Upper lobe of left lung (tissue), 6 donors: ENCODE data around the gene TFB2M. TPM values are rescaled to one million over a fixed set of nuclear protein-coding genes. Genes with fewer than 3 reads are reported as not detected.

ENCODE experiments used
- ATAC-seq, 2 donors: fragments of 200-7000 bp; cut with Tn5 transposase; one replicate each; pipeline ENCODE4 v1.9.1; 2022; ENCODE audit warnings: mild to moderate bottlenecking in 2 of 2, moderate library complexity in 2 of 2; ENCODE audit not compliant: low FRiP score in 2 of 2
- DNase-seq, 2 donors: peaks; one replicate each; pipeline ENCODE4 v3.0.0-alpha.2; 2019 to 2020
- H3K27ac ChIP-seq, 4 donors: fragments of 200-600 bp; sonication (generic); one replicate each; pipeline ENCODE4 v1.5.1; 2016 to 2019
- H3K27me3 ChIP-seq, 4 donors: fragments of 200-600 bp; sonication (generic); one replicate each; pipeline ENCODE4 v1.5.1; 2017 to 2019
- H3K36me3 ChIP-seq, 4 donors: fragments of 200-600 bp; sonication (generic); one replicate each; pipeline ENCODE4 v1.5.1; 2016 to 2019
- H3K4me1 ChIP-seq, 4 donors: fragments of 200-600 bp; sonication (generic); one replicate each; pipeline ENCODE4 v1.5.1; 2018 to 2019
- H3K4me3 ChIP-seq, 4 donors: fragments of 200-600 bp; sonication (generic); one replicate each; pipeline ENCODE4 v1.5.1; 2017 to 2019; ENCODE audit warnings: mild to moderate bottlenecking in 2 of 4, moderate library complexity in 1 of 4
- H3K9me3 ChIP-seq, 4 donors: fragments of 200-600 bp; sonication (generic); one replicate each; pipeline ENCODE4 v1.5.1; 2018 to 2019
- CTCF ChIP-seq, 6 experiments: fragments of 450-650 bp in 4 of 6; fragments of 200-600 bp in 2 of 6; sonication (generic) in 2 of 6; IDR thresholded peaks; one replicate each; pipeline ENCODE4 v1.5.1; 2016 to 2019; ENCODE audit warnings: antibody characterized with exemption in 6 of 6
- EP300 ChIP-seq, 4 donors: sonication (generic); formaldehyde crosslinking; IDR thresholded peaks; one replicate each; pipeline ENCODE4 v1.5.1; 2017; ENCODE audit warnings: antibody characterized with exemption in 4 of 4, control low read depth in 2 of 4
- POLR2A ChIP-seq, 4 donors: fragments of 450-650 bp; IDR thresholded peaks; one replicate each; pipeline ENCODE4 v1.5.1; 2016 to 2017; ENCODE audit warnings: antibody characterized with exemption in 4 of 4, mild to moderate bottlenecking in 2 of 4
- POLR2AphosphoS5 ChIP-seq, 2 donors: sonication (generic); formaldehyde crosslinking; IDR thresholded peaks; one replicate each; pipeline ENCODE4 v1.5.1; 2017; ENCODE audit warnings: antibody characterized with exemption in 2 of 2
- WGBS, 2 donors: methylation state at CpG; one replicate each; pipeline ENCODE4 v1.1.5; 2017 to 2018; 5-methylcytosine and 5-hydroxymethylcytosine counted together
- total RNA-seq, 6 donors: library from RNA; depleted of rRNA in 4 of 6; stranded (reverse); fragments of >200 nt in 4 of 6; gene quantifications; one replicate each; pipeline versions ENCODE4 v1.1.0 to v1.2.1, GENCODE V29; 2016 to 2021
- donor health status: DM: no; HTN: no; CAD: no; lungs with moderate emphysema.
- donor health status: DM: no; HTN: yes; CAD: no; lungs with severe emphysema.

TFB2M gene
- total RNA-seq, 6 donors from 2014 or later, result 2.0 to 12.0 (median 9.7) TPM

DNA sequence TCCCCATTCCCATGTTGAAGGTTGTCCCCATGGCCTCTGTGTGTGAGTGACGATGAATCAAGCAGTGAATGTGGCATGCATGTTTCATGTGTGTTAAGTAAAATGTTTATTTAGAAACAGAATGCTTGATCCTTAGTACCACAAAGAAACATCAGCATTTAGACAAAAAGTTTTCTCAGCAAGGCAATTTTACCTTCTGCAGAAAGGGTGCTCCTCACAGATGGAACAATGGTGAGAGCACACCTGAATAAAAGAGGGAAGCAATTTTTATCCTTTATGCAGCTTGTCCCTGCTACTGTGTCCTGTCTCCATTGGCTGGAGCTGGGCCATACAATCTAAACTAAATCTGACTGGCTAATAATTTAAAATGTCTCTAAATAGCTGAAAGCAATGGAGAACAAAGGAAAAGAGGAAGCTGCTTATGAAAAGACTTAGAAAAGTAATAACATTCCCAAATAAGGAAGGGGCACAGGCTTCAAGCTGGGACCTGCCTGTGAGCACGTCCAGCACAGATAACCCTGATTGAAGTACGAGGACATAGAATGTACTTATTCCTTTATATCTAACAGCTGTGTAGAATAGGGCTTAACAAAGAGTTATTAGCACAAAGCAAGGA is 50.6 kb downstream of the TFB2M start:
- H3K4me3 ChIP-seq, result no peak overlapping the region
- ATAC-seq (no peak), DNase-seq (no peak)
- no peaks in the 10 kb centered on the region for H3K4me1 ChIP-seq
- no peaks in the 10 kb centered on the region for H3K36me3 ChIP-seq
- H3K27me3 ChIP-seq, result no peaks in the 10 kb centered on the region
- no peak for TF ChIP-seq POLR2A (IDR thresholded peaks at IDR 0.05)
- TF ChIP-seq POLR2AphosphoS5 (IDR thresholded peaks at IDR 0.05), result no peak
- TF ChIP-seq EP300 (IDR thresholded peaks at IDR 0.05), result no peak
- no peak for TF ChIP-seq CTCF (IDR thresholded peaks at IDR 0.05)
- 75 to 79% methylated on average over 3 of the region's 3 CpGs for WGBS, 2 donors
- peaks cover 17 to 42% (median 34%) of the 10 kb centered on the region in 4 donors for H3K9me3 ChIP-seq
- H3K27ac ChIP-seq, result no peak overlapping the region

DNA sequence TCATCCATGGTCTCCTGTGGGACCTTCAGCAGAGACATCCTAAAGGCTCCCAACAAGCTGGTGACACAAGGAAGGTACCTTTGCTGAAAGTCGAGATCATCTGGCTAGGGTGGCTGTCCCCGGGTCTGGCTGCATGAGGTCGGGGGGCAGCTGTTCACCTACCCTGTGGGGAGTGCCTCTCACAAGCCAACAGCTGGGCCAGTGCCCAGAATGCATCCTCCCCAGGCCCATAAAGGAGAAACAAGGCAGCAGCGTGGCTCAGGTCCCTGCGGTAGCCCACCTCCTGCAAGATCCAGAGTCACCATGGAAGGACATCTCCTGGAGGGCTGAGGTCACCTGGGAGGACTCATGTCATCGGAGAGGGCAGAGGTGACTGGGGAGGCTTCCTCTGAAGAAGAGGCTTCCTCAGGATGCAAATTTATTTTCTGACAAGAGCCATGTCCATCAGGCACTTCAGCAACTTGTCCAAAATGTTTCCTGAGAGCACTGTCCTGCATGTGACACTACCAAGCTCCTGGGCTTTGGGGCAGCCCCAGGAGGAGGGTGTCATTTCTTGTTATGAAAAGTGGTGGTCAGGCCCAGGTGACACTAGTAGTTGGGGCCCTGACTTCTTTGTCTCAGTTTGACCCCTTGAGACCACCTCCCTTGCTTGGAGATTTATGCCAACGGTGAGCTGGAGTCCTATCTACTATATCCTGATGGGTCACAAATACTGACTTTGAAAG is 52.3 kb downstream of the TFB2M start:
- no peaks in the 10 kb centered on the region for H3K4me1 ChIP-seq
- DNase-seq, result peak in 1 of 2 donors; percentile 39
- no peaks in the 10 kb centered on the region for H3K36me3 ChIP-seq
- 94 to 96% methylated on average over 4 to 7 of the region's 7 CpGs for WGBS, 2 donors
- no peaks in the 10 kb centered on the region for H3K27me3 ChIP-seq
- H3K9me3 ChIP-seq, result peaks cover 17 to 42% (median 34%) of the 10 kb centered on the region in 4 donors
- H3K27ac ChIP-seq, result no peak overlapping the region
- no peak for ATAC-seq
- H3K4me3 ChIP-seq, result no peak overlapping the region
- no peak for TF ChIP-seq CTCF (IDR thresholded peaks at IDR 0.05)
- TF ChIP-seq EP300 (IDR thresholded peaks at IDR 0.05), result no peak
- TF ChIP-seq POLR2A (IDR thresholded peaks at IDR 0.05), result no peak
- TF ChIP-seq POLR2AphosphoS5 (IDR thresholded peaks at IDR 0.05), result no peak

DNA sequence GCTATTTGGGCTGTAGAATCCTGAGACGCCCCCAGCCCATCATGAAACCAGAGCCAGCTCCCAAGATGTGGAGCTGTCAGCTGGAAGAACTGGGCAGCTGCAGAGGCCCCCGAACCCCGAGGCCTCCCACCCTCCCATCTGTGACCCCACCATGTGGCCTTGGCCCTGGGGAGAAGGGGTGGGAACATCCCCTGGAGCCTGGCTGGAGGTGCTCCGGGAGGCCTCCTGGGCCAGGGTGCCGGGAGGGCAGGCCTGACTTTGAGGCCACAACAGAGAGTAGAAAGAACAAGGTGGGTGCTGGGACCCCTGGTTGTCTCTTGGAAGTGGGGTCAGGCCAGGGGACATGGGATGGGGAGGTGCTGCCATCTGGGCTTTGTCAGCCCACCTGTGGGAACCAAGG is 53.0 kb downstream of the TFB2M start:
- no peaks in the 10 kb centered on the region for H3K27me3 ChIP-seq
- no peak for ATAC-seq
- H3K4me3 ChIP-seq, result no peak overlapping the region
- peaks cover 0 to under 1% (median 0%) of the 10 kb centered on the region in 4 donors for H3K4me1 ChIP-seq
- TF ChIP-seq CTCF (IDR thresholded peaks at IDR 0.05) (no peak), POLR2AphosphoS5 (IDR thresholded peaks at IDR 0.05) (no peak), EP300 (IDR thresholded peaks at IDR 0.05) (no peak), POLR2A (IDR thresholded peaks at IDR 0.05) (no peak)
- H3K9me3 ChIP-seq, result peaks cover 17 to 42% (median 34%) of the 10 kb centered on the region in 4 donors
- H3K27ac ChIP-seq, result no peak overlapping the region
- peak in 1 of 2 donors; percentile 52 for DNase-seq
- 93% methylated on average over 5 of the region's 5 CpGs; no CpG with 5 or more reads in 1 of the 2 donors for WGBS, 2 donors
- no peaks in the 10 kb centered on the region for H3K36me3 ChIP-seq

DNA sequence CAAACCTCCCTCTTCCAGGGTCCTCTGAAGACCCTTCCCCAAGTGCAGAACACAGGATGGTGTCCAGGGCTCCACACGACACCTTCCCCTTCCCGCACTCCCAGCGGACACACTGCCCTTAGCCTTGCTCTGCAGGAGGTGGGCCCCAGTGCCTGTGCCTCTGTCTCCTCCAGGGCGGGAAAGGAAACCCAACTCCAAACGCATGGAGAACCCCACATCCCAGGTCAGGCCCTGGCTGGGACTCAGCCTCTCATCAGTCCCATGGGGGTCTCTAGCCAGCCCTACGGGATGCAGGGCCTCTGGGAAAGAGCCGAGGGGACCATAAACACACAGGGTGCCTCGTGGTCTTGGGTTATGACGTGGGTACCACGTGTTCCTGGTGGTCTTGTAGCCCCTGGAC is 53.4 kb downstream of the TFB2M start:
- H3K27ac ChIP-seq, result no peak overlapping the region
- H3K9me3 ChIP-seq, result peaks cover 17 to 40% (median 34%) of the 10 kb centered on the region in 4 donors
- no peak for ATAC-seq
- DNase-seq, result no peak
- H3K27me3 ChIP-seq, result no peaks in the 10 kb centered on the region
- 88% methylated on average over 10 of the region's 10 CpGs; no CpG with 5 or more reads in 1 of the 2 donors for WGBS, 2 donors
- peaks cover 0 to 4% (median 1%) of the 10 kb centered on the region in 4 donors for H3K4me1 ChIP-seq
- no peaks in the 10 kb centered on the region for H3K36me3 ChIP-seq
- H3K4me3 ChIP-seq, result no peak overlapping the region
- TF ChIP-seq EP300 (IDR thresholded peaks at IDR 0.05) (no peak), CTCF (IDR thresholded peaks at IDR 0.05) (no peak), POLR2AphosphoS5 (IDR thresholded peaks at IDR 0.05) (no peak), POLR2A (IDR thresholded peaks at IDR 0.05) (no peak)
